Measurements from ENCODE around the gene MAP3K19.
"Not testable (repeated sequence)": the region's sequence is repeated elsewhere in the genome, so short reads cannot be mapped to it uniquely, and the experiment has no call there.

MAP3K19 gene

GRCh38 chr2:134988994-134989605 is 58.1 kb downstream of the MAP3K19 start:
- no peak overlapping the region for H3K4me3 ChIP-seq (replicated peaks in 1 of 2; ENCODE audit: low read depth in 2 of 2, low read length in 2 of 2)
- TF ChIP-seq, protein P1, sequence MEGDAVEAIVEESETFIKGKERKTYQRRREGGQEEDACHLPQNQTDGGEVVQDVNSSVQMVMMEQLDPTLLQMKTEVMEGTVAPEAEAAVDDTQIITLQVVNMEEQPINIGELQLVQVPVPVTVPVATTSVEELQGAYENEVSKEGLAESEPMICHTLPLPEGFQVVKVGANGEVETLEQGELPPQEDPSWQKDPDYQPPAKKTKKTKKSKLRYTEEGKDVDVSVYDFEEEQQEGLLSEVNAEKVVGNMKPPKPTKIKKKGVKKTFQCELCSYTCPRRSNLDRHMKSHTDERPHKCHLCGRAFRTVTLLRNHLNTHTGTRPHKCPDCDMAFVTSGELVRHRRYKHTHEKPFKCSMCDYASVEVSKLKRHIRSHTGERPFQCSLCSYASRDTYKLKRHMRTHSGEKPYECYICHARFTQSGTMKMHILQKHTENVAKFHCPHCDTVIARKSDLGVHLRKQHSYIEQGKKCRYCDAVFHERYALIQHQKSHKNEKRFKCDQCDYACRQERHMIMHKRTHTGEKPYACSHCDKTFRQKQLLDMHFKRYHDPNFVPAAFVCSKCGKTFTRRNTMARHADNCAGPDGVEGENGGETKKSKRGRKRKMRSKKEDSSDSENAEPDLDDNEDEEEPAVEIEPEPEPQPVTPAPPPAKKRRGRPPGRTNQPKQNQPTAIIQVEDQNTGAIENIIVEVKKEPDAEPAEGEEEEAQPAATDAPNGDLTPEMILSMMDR (IDR thresholded peaks at IDR 0.05; ENCODE audit: low read depth, low read length) = peak; percentile 30
- peak; percentile 58 to 60 for DNase-seq (ENCODE audit: low read depth in 2 of 2)

DNA sequence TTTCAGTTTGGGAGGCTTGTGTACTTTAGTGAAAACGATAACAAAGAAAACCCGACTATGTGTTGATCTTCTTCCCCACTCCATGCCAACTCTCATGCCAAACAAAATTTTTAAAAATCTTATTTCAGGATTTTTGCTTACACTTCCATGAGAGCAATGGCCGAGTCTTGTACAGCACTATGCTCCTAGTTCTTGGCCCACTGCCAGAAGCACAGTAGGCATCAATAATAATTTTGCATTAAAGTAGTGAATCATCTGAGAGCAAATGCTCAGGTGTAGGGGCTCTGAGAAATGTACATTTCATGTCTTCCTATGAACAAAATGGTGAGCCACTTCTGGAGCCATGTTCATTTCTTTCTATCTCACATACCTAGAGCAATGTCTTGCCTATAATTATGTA is 62.2 kb downstream of the MAP3K19 start:
- DNase-seq (ENCODE audit: low read depth in 2 of 2) = no peak
- TF ChIP-seq, protein P1 (IDR thresholded peaks at IDR 0.05; ENCODE audit: low read depth, low read length) = no peak
- H3K4me3 ChIP-seq (replicated peaks in 1 of 2; ENCODE audit: low read depth in 2 of 2, low read length in 2 of 2) = no peak overlapping the region

GRCh38 chr2:134982603-134983002 is 64.6 kb downstream of the MAP3K19 start:
- TF ChIP-seq, protein P1 (IDR thresholded peaks at IDR 0.05; ENCODE audit: low read depth, low read length) = no peak
- DNase-seq (ENCODE audit: low read depth in 2 of 2) = no peak
- H3K4me3 ChIP-seq (replicated peaks in 1 of 2; ENCODE audit: low read depth in 2 of 2, low read length in 2 of 2) = no peak overlapping the region

- H3K4me3 ChIP-seq (replicated peaks in 1 of 2; ENCODE audit: low read depth in 2 of 2, low read length in 2 of 2) = no peak overlapping the region
- DNase-seq (ENCODE audit: low read depth in 2 of 2) = no peak
- TF ChIP-seq, protein P1 (IDR thresholded peaks at IDR 0.05; ENCODE audit: low read depth, low read length) = no peak
Measured at GRCh38 chr2:134980639-134981038, 66.6 kb downstream of the MAP3K19 start.

- TF ChIP-seq, protein P1 (IDR thresholded peaks at IDR 0.05; ENCODE audit: low read depth, low read length) = no peak
- DNase-seq (ENCODE audit: low read depth in 2 of 2) = no peak
- no peak overlapping the region for H3K4me3 ChIP-seq (replicated peaks in 1 of 2; ENCODE audit: low read depth in 2 of 2, low read length in 2 of 2)
Measured at GRCh38 chr2:134979221-134979620, 68.0 kb downstream of the MAP3K19 start.

DNA sequence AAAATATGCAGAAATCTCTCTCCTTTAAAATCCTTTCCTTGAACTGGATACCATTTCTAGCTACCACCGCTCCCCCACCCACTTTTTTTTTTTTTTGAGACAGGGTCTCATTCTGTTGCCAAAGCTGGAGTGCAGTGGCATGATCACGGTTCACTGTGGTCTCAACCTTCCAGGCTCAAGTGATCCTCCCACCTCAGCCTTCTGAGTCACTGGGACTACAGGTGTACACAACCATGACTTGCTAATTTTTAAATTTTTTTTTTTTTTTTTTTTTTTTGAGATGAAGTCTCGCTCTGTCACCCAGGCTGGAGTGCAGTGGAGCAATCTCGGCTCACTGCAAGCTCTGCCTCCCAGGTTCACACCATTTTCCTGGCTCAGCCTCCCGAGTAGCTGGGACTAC is 70.1 kb downstream of the MAP3K19 start:
- H3K4me3 ChIP-seq (replicated peaks in 1 of 2; ENCODE audit: low read depth in 2 of 2, low read length in 2 of 2); DNase-seq (ENCODE audit: low read depth in 2 of 2): not testable (repeated sequence)

GRCh38 chr2:134976074-134976702 is 71.1 kb downstream of the MAP3K19 start:
- TF ChIP-seq, protein P1 (IDR thresholded peaks at IDR 0.05; ENCODE audit: low read depth, low read length) = no peak
- no peak overlapping the region for H3K4me3 ChIP-seq (replicated peaks in 1 of 2; ENCODE audit: low read depth in 2 of 2, low read length in 2 of 2)
- DNase-seq (ENCODE audit: low read depth in 2 of 2) = no peak

Data from cardiac fibroblast (primary cell).